GM21360 (cell line): ENCODE data around the gene TOPBP1.
"Not testable (repeated sequence)": the region's sequence is repeated elsewhere in the genome, so short reads cannot be mapped to it uniquely, and the experiment has no call there.

ENCODE experiments used
- ATAC-seq: cut with Tn5 transposase; IDR thresholded peaks from one replicate; pipeline ENCODE4 v1.9.1; 2021; ENCODE audit warnings: mild to moderate bottlenecking, moderate library complexity; ENCODE audit not compliant: unreplicated experiment

Gene TOPBP1

DNA sequence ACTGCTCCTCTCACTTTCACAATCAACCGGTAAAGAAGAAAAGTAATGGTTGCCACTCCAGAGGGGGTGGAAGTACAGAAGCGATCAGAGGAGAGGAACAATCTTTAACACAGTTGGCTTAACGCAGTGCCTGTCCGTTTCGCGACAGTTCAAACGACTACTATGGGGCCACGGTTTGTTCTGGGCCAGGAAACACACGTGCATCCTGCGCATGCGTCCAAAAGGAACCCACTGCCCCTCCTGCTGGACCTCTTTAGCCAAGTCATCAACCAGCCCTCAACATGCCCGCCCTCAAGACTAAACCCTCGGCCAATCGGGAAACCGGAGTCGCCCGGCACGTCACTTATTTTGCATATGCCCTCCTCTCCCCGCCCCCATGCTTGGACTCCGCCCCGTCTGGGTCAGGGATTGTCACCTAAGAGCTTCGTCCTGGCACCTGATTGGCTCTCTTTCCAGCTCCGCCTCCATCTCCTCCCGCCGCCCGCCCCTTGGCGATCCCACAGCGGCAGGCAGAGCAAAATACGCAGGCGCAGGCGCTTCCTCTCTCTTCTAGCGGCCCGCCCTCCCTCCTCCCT, 88.6 kb downstream of the TOPBP1 start:
- peak; percentile 69 for ATAC-seq

DNA sequence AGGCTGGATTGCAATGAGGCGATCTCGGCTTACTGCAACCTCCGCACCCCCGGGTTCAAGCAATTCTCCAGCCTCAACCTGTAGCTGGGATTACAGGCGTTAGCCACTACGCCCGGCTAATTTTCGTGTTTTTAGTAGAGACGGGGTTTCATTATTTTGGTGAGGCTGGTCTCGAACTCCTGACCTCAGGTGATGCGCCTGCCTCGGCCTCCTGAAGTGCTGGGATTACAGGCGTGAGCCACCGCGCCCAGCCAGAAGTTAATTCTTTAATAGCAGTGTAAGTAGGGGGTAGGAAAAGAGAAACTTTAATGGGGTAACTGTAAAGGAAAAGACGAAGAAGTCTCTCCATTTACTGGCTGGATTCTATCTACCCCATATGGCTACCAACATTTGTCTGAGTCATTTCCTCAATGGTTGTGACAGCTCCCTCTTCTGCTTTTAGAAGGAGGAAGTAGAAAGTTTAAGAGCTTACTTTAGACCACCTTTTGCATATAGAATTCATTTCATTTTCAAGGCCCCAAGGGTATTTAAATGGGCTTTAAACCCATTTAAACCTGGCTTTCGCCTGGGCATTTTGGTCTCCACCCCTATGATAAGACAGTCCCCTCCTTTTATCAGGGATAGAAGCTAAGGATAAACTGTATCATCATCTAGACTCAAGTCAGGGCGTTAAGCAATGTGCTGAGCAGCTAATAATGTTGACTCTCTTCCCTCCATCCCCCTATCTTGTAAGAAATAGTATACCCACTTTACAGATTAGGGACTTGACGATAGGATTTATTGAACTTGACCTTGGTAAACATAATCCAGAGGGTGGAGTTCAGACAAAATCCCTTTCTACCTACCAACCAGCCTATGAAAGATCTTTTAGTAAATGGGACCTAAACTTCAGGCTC, 89.3 kb downstream of the TOPBP1 start:
- ATAC-seq, result no peak

DNA sequence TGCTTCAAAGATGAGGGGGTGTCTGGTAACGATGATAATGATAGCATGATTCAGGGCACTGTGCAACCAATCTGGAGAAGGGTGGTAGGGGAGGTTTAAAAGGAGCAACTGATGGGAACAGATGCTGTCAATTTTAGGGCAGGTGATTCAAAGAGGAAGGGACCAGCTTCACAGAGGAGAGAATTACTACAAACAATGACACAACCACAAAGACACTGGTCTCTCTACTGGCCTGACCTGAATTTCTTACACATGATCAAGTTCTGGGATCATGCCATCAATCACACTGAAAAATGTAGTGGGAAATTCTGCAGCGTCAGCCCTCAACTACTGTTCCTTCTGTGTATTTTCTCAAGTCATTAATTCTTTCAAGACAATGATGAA, 90.8 kb downstream of the TOPBP1 start:
- ATAC-seq, result no peak

DNA sequence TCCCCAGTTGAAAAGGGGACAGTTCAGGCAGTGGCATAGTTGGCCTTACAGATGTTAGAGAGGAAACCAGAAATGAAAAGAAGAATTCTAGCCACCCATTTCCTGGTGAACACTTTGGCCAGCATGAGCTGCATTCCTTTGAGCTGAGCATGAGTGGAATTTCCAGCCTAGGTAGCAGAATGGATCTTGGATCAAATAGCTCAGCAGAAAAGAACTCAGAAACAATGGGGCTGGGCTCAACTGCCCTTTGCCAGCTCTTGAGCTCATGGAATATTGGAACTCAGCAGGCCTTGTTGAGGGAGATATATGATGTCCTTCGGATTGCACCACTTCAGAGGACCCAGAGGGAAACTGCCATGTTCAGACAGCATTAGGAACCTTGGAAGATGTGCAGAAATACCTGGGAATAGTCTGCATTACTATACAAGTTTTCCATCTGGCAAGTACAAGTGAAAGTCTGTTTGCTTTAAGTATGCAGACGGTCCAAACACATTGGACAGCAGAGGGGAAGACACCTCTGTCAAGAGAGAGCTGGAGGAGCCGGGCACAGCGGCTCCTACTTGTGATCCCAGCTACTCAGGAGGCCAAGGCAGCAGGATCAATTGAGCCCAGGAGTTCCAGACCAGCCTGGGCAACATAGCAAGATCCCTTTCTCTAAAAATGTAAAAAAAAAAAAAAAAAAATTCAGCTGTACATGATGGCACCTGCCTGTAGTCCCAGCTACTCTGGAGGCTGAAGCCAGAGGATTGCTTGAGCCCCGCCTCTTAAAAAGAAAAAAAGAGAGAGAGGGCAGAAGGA, 91.4 kb downstream of the TOPBP1 start:
- no peak for ATAC-seq

- ATAC-seq, result no peak
Observed at GRCh38 chr3:133568294-133569014, 93.3 kb downstream of the TOPBP1 start.

DNA sequence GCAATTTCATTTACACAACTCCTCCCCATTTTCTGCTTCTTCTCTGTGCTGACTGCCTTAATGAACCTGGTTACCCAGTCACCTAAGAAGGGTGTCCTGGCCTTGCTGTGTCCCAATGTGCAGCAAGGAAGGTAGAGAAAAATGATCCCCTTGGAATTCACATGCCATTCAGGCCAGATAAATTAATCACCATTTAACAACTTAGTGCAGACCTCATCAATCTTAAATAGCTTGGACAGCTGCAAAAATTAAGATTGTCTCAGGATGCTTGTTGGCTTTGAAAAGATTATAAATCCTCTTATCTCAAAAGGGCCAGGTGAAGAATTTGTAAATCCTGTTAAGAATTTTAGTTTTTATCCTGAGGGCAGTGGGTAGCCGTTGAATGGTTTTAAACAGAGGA, 97.9 kb downstream of the TOPBP1 start:
- ATAC-seq, result no peak

DNA sequence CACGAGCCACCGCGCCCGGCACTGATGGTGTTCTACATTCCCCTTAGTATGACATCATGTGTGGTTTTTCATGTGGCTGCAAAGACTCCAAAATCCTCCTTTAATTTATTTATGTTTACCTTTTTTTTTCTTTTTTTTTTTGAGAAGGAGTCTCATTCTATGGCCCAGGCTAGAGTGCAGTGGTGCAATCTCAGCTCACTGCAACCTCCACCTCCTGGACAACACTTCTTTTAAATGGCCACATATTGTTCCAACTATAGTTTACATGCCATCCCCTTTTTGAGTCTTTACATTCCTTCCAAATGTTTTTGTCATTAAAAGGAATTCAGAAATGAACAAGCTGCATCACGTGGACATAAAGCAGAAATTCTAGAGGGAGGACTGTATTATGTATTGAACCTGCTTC, 98.6 kb downstream of the TOPBP1 start:
- no peak for ATAC-seq

- no peak for ATAC-seq
Observed at GRCh38 chr3:133562376-133562775, 99.4 kb downstream of the TOPBP1 start.

- no peak for ATAC-seq
Observed at GRCh38 chr3:133561679-133562078, 100.1 kb downstream of the TOPBP1 start.

DNA sequence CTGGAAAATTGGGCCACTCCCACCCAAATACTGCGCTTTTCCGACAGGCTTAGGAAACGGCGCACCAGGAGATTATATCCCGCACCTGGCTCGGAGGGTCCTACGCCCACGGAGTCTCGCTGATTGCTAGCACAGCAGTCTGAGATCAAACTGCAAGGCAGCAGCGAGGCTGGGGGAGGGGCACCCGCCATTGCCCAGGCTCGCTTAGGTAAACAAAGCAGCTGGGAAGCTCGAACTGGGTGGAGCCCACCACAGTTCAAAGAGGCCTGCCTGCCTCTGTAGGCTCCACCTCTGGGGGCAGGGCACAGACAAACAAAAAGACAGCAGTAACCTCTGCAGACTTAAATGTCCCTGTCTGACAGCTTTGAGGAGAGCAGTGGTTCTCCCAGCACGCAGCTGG, 110.2 kb downstream of the TOPBP1 start:
- not testable (repeated sequence) for ATAC-seq
